A549 (cell line): ENCODE data around the gene PSMD12. TPM values are rescaled to one million over a fixed set of nuclear protein-coding genes. Genes with fewer than 3 reads are reported as not detected.

Experiments used
- ATAC-seq, 2 experiments: fragments of 200-7000 bp in 1 of 2; fragments of >200 bp in 1 of 2; cut with Nextera tagmentation in 1 of 2; cut with Tn5 transposase in 1 of 2; 3 replicates each; pipeline versions ENCODE4 v1.8.0 to v1.9.1; 2018 to 2020; ENCODE audit warnings: mild to moderate bottlenecking in 1 of 2, moderate library complexity in 1 of 2
- CTCF ChIA-PET: fragments of 300-600 bp; sonication (Branson Sonifier 250); formaldehyde crosslinking; extraction: SDS; loops from one replicate; lab custom pipeline; 2021; ENCODE audit warnings: antibody characterized with exemption, inconsistent platforms; lab: Yijun Ruan, JAX
- POLR2A ChIA-PET: fragments of 350-600 bp; formaldehyde crosslinking; extraction: SDS; loops from one replicate; lab custom pipeline; 2021; ENCODE audit warnings: antibody characterized with exemption, inconsistent platforms; lab: Yijun Ruan, JAX
- DNase-seq, 2 experiments: peaks; one replicate each; pipeline versions ENCODE4 v3.0.0 to v3.0.0-alpha.2; 2011 to 2016; ENCODE audit warnings: low read depth in 1 of 2, low spot score in 1 of 2
- FAIRE-seq: peaks from 2 replicates; lab custom pipeline; 2011; peaks lifted over from hg19 to GRCh38; lab: Jason Lieb, UNC
- H3K27ac ChIP-seq, 2 experiments: fragments of >200 bp; sonication (Bioruptor Twin); formaldehyde crosslinking; 3 replicates each; pipeline ENCODE4 v1.5.1; 2016 to 2017
- H3K4me1 ChIP-seq: fragments of >200 bp; sonication (Bioruptor Twin); formaldehyde crosslinking; 3 replicates; pipeline ENCODE4 v1.6.1; 2016
- H3K4me2 ChIP-seq: fragments of >200 bp; sonication (Bioruptor Twin); formaldehyde crosslinking; 3 replicates; pipeline ENCODE4 v1.6.1; 2016
- H3K4me3 ChIP-seq: fragments of >200 bp; sonication (Bioruptor Twin); formaldehyde crosslinking; 3 replicates; pipeline ENCODE4 v1.5.1; 2016
- H3K9me3 ChIP-seq: fragments of >200 bp; sonication (Bioruptor Twin); formaldehyde crosslinking; 3 replicates; pipeline ENCODE4 v1.6.1; 2016
- BCL3 ChIP-seq: fragments of >200 bp; sonication (Bioruptor Twin); formaldehyde crosslinking; IDR thresholded peaks from 3 replicates; pipeline ENCODE4 v1.6.1; 2016
- BHLHE40 ChIP-seq: IDR thresholded peaks from 2 replicates; pipeline ENCODE4 v1.6.1; 2012; ENCODE audit warnings: low read depth, low read length, inconsistent platforms
- CEBPB ChIP-seq, 2 experiments: fragments of >200 bp in 1 of 2; sonication (Bioruptor Twin) in 1 of 2; formaldehyde crosslinking in 1 of 2; IDR thresholded peaks; 2 replicates each; pipeline ENCODE4 v1.6.1; 2012 to 2016
- CHD4 ChIP-seq: fragments of 200-600 bp; sonication (generic); IDR thresholded peaks from 2 replicates; pipeline ENCODE4 v1.6.1; 2016; ENCODE audit warnings: antibody characterized with exemption, mild to moderate bottlenecking, borderline replicate concordance
- ESRRA ChIP-seq: fragments of 150-350 bp; IDR thresholded peaks from 2 replicates; pipeline ENCODE4 v1.6.1; 2014; ENCODE audit warnings: mild to moderate bottlenecking, low read length, borderline replicate concordance
- FOSB ChIP-seq: fragments of 250-450 bp; sonication (Bioruptor Pico); IDR thresholded peaks from 2 replicates; pipeline ENCODE4 v1.5.0; 2020; ENCODE audit warnings: mild to moderate bottlenecking, moderate library complexity
- FOSL2 ChIP-seq, 2 experiments: fragments of 450-650 bp in 1 of 2; fragments of >200 bp in 1 of 2; sonication (Bioruptor Twin) in 1 of 2; formaldehyde crosslinking; IDR thresholded peaks; 2 replicates each; pipeline versions ENCODE4 v1.5.0 to v1.6.1; 2016 to 2020; ENCODE audit warnings: mild to moderate bottlenecking in 1 of 2, moderate library complexity in 1 of 2
- GATA3 ChIP-seq: IDR thresholded peaks from 2 replicates; pipeline ENCODE4 v1.6.1; 2012; ENCODE audit warnings: borderline replicate concordance
- HDAC2 ChIP-seq: fragments of 200-600 bp; sonication (generic); IDR thresholded peaks from 2 replicates; pipeline ENCODE4 v1.6.1; 2016
- JUN ChIP-seq, 2 experiments: fragments of >200 bp; sonication (Bioruptor Twin); formaldehyde crosslinking; IDR thresholded peaks; 2 replicates in 1 of 2; 3 replicates in 1 of 2; pipeline ENCODE4 v1.6.1; 2016 to 2017
- KDM1A ChIP-seq: fragments of 200-600 bp; sonication (generic); IDR thresholded peaks from 2 replicates; pipeline ENCODE4 v1.6.1; 2016; ENCODE audit warnings: low read depth, mild to moderate bottlenecking
- KDM5A ChIP-seq: fragments of 200-600 bp; sonication (generic); IDR thresholded peaks from 2 replicates; pipeline ENCODE4 v1.6.1; 2016; ENCODE audit warnings: antibody characterized with exemption, mild to moderate bottlenecking
- NPAS2 ChIP-seq: fragments of 250-450 bp; sonication (Bioruptor Pico); IDR thresholded peaks from 2 replicates; pipeline ENCODE4 v1.8.0; 2022; ENCODE audit warnings: mild to moderate bottlenecking, moderate library complexity, borderline replicate concordance
- NR3C1 ChIP-seq: fragments of >200 bp; sonication (Bioruptor Twin); formaldehyde crosslinking; IDR thresholded peaks from 3 replicates; pipeline ENCODE4 v1.6.1; 2017
- POLR2AphosphoS2 ChIP-seq: conservative IDR thresholded peaks from 2 replicates; pipeline ENCODE4 v1.6.1; 2012; ENCODE audit warnings: low read length, improper control_type of control experiment, inconsistent platforms
- RCOR1 ChIP-seq: fragments of 150-350 bp; IDR thresholded peaks from 2 replicates; pipeline ENCODE4 v1.6.1; 2014; ENCODE audit warnings: antibody characterized with exemption, low read length, low read depth
- SMC3 ChIP-seq: fragments of >200 bp; sonication (Bioruptor Twin); formaldehyde crosslinking; IDR thresholded peaks from 3 replicates; pipeline ENCODE4 v1.6.1; 2018; ENCODE audit warnings: inconsistent platforms
- ZC3H11A ChIP-seq: fragments of 450-650 bp; IDR thresholded peaks from 2 replicates; pipeline ENCODE4 v1.6.1; 2014; ENCODE audit warnings: antibody characterized with exemption, mild to moderate bottlenecking
- ZFP36 ChIP-seq: fragments of 450-650 bp; IDR thresholded peaks from 2 replicates; pipeline ENCODE4 v1.6.1; 2014; ENCODE audit warnings: borderline replicate concordance; ENCODE audit not compliant: partially characterized antibody
- WGBS: methylation state at CpG from one replicate; pipeline ENCODE4 v1.1.6; 2017; ENCODE audit errors: missing lambda C conversion rate; 5-methylcytosine and 5-hydroxymethylcytosine counted together
- polyA plus RNA-seq, 4 experiments: library from polyadenylated mRNA; depleted of rRNA in 3 of 4; stranded (reverse); fragments of >200 nt; fragmentation: RNase III in 1 of 4; extraction: RNeasy Plus Mini Kit Qiagen cat#74134 plus additional on column Dnase treatment in 1 of 4; gene quantifications; 2 replicates in 3 of 4; 3 replicates in 1 of 4; pipeline ENCODE4 v1.2.3, GENCODE V29; 2011 to 2017
- small RNA-seq, 6 experiments: library from RNA; depleted of rRNA; stranded (forward); fragments of <200 nt; gene quantifications; one replicate each; pipeline ENCODE3, GENCODE V24; 2012
- TF ChIP-seq, protein P1 (sequence below): IDR thresholded peaks from 2 replicates; pipeline ENCODE4 v1.6.1; 2012

PSMD12 gene
- polyA plus RNA-seq, 2 of the 4 experiments (the other 2 are of a cell fraction): 104 to 106 TPM

DNA sequence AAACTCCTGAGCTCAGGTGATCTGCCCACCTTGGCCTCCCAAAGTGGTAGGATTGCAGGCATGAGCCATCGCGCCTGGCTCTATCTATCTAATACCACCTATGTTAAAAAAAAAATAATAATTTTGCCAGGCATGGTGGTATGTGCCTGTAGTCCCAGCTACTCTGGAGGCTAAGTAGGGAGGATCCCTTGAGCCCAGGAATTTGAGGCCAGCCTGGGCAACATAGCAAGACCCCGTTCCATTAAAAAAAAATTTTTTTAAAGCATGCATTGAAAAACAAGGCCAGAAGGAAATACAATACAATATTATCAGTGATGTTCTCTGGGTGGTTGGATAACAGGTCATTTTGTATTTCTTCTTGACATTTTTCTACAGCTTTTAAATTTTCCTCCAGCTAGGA is 76.1 kb downstream of the PSMD12 start:
- Histone ChIP-seq H3K4me2 (no peak overlapping the region), H3K4me1 (0 out of 3 replicates have a peak, but pooled peaks cover 3% of the 10 kb centered on the region), H3K27ac (no peak overlapping the region), H3K4me3 (no peak overlapping the region), H3K9me3 (no peaks in the 10 kb centered on the region)
- ChIA-PET POLR2A (no interaction called here), CTCF (interaction anchor here (1.0 to 6.8 kb wide), 5 partner anchors 14 to 69 kb away, joined by 3 to 70 read pairs (median 4); no protein-coding TSS in a partner anchor)
- ATAC-seq (no peak), DNase-seq (no peak), FAIRE-seq (no peak)
- 73% methylated on average over 3 of the region's 3 CpGs for WGBS
- TF ChIP-seq CEBPB (IDR thresholded peaks at IDR 0.05) (no peak), SMC3 (no peak), BHLHE40 (no peak), ESRRA (no peak), KDM5A (no peak), HDAC2 (no peak), NR3C1 (no peak), NPAS2 (CRISPR knock-in tag) (no peak), CHD4 (no peak), GATA3 (no peak), RCOR1 (no peak), ZC3H11A (no peak), POLR2AphosphoS2 (no peak), ZFP36 (no peak), BCL3 (no peak), FOSB (CRISPR knock-in tag) (no peak), JUN (IDR thresholded peaks at IDR 0.05) (no peak), KDM1A (no peak), FOSL2 (IDR thresholded peaks at IDR 0.05) (no peak), FOSL2 (CRISPR knock-in tag; IDR thresholded peaks at IDR 0.05) (no peak)
- TF ChIP-seq, protein P1, sequence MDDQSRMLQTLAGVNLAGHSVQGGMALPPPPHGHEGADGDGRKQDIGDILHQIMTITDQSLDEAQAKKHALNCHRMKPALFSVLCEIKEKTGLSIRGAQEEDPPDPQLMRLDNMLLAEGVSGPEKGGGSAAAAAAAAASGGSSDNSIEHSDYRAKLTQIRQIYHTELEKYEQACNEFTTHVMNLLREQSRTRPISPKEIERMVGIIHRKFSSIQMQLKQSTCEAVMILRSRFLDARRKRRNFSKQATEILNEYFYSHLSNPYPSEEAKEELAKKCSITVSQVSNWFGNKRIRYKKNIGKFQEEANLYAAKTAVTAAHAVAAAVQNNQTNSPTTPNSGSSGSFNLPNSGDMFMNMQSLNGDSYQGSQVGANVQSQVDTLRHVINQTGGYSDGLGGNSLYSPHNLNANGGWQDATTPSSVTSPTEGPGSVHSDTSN: no peak
- TF ChIP-seq, all 56 proteins: peak for 0

- POLR2A ChIA-PET: no interaction called here
- Histone ChIP-seq H3K27ac (no peak overlapping the region), H3K4me3 (no peak overlapping the region), H3K4me2 (no peak overlapping the region)
- DNase-seq (no peak), ATAC-seq (no peak; a peak in 2 of 6 replicates), FAIRE-seq (no peak)
- no peak for TF ChIP-seq KDM5A
- TF ChIP-seq, all 56 proteins: peak for 0
- Histone ChIP-seq H3K4me1 (0 out of 3 replicates have a peak, but pooled peaks cover 3% of the 10 kb centered on the region), H3K9me3 (no peaks in the 10 kb centered on the region)
- CTCF ChIA-PET: interaction anchor here (0.6 to 6.8 kb wide), 5 partner anchors 17 to 336 kb away, joined by 3 to 70 read pairs (median 3); no protein-coding TSS in a partner anchor
- WGBS: 68% methylated on average over 14 of the region's 14 CpGs
These were observed 77.0 kb downstream of the PSMD12 start for GRCh38 chr17:67289181-67289876.

Small RNA genes within 50 kb of the gene (small RNA-seq; reads per million reads assigned to genes)
- gene RF00019: 0 reads per million in 6 experiments

Other genes with a start within 250 kb of the PSMD12 start
- gene HELZ, start 121.4 kb downstream of the PSMD12 start, polyA plus RNA-seq (2011; rRNA removed): 17.8 and 18.3 TPM in 2 replicates
- gene HELZ, start 121.4 kb downstream of the PSMD12 start, polyA plus RNA-seq (2017; fragmentation: RNase III; extraction: RNeasy Plus Mini Kit Qiagen cat#74134 plus additional on column Dnase treatment): 5.6 to 6.7 TPM (median 5.7 TPM) in 3 replicates
- 10.8 and 11.2 TPM in 2 replicates for gene PITPNC1, start 10.7 kb upstream of the PSMD12 start, polyA plus RNA-seq (2011; rRNA removed)
- 3.1 to 3.9 TPM (median 3.7 TPM) in 3 replicates for gene PITPNC1, start 10.7 kb upstream of the PSMD12 start, polyA plus RNA-seq (2017; fragmentation: RNase III; extraction: RNeasy Plus Mini Kit Qiagen cat#74134 plus additional on column Dnase treatment)